Mucosa of rectum (tissue), 2 donors: ENCODE results near the gene CLINT1.

Experiments
- H3K27ac ChIP-seq, 2 donors: one replicate each; pipeline ENCODE4 v1.7.0; 2013; ENCODE audit warnings: inconsistent platforms in 2 of 2, low read depth in 2 of 2, low read length in 2 of 2
- H3K27me3 ChIP-seq, 2 donors: one replicate each; pipeline ENCODE4 v1.7.0; 2013; ENCODE audit warnings: low read length in 2 of 2; ENCODE audit not compliant: control insufficient read depth in 2 of 2, insufficient read depth in 2 of 2
- H3K36me3 ChIP-seq, 2 donors: one replicate each; pipeline ENCODE4 v1.7.0; 2013; ENCODE audit warnings: low read length in 2 of 2; ENCODE audit not compliant: control insufficient read depth in 2 of 2, insufficient read depth in 2 of 2
- H3K4me1 ChIP-seq, 2 donors: one replicate each; pipeline ENCODE4 v1.7.0; 2013; ENCODE audit warnings: low read length in 2 of 2, mild to moderate bottlenecking in 1 of 2; ENCODE audit not compliant: control insufficient read depth in 2 of 2, insufficient read depth in 2 of 2
- H3K4me3 ChIP-seq, 2 donors: one replicate each; pipeline ENCODE4 v1.7.0; 2013; ENCODE audit warnings: low read length in 2 of 2
- H3K9ac ChIP-seq, 2 donors: one replicate each; pipeline ENCODE4 v1.7.0; 2013; ENCODE audit warnings: low read length in 2 of 2, low read depth in 1 of 2, mild to moderate bottlenecking in 1 of 2
- H3K9me3 ChIP-seq, 2 donors: one replicate each; pipeline ENCODE4 v1.7.0; 2013; ENCODE audit warnings: low read length in 2 of 2; ENCODE audit not compliant: control insufficient read depth in 2 of 2
- donor health status: healthy.
- donor health status: Normal muscosa, but diverticular disease.

The CLINT1 gene

GRCh38 chr5:157799578-157799977 lies 59.4 kb downstream of the CLINT1 start:
- no peak overlapping the region for H3K9ac ChIP-seq
- H3K27ac ChIP-seq = no peak overlapping the region
- no peaks in the 10 kb centered on the region for H3K9me3 ChIP-seq
- no peaks in the 10 kb centered on the region for H3K4me1 ChIP-seq
- no peak overlapping the region for H3K4me3 ChIP-seq
- H3K27me3 ChIP-seq = no peaks in the 10 kb centered on the region
- peaks cover 20 to 27% of the 10 kb centered on the region in 2 donors for H3K36me3 ChIP-seq

GRCh38 chr5:157793301-157793700 lies 65.6 kb downstream of the CLINT1 start:
- Histone ChIP-seq H3K9me3 (no peaks in the 10 kb centered on the region), H3K27ac (no peak overlapping the region), H3K9ac (no peak overlapping the region), H3K27me3 (no peaks in the 10 kb centered on the region), H3K36me3 (peaks cover 18 to 31% of the 10 kb centered on the region in 2 donors), H3K4me3 (no peak overlapping the region), H3K4me1 (no peaks in the 10 kb centered on the region)

GRCh38 chr5:157785801-157786200 lies 73.1 kb downstream of the CLINT1 start:
- Histone ChIP-seq H3K4me1 (no peaks in the 10 kb centered on the region), H3K27ac (no peak overlapping the region), H3K27me3 (no peaks in the 10 kb centered on the region), H3K9ac (no peak overlapping the region), H3K9me3 (no peaks in the 10 kb centered on the region), H3K4me3 (no peak overlapping the region), H3K36me3 (peaks cover 23 to 30% of the 10 kb centered on the region in 2 donors)

- no peaks in the 10 kb centered on the region for H3K9me3 ChIP-seq
- peaks cover 2 to 4% of the 10 kb centered on the region in 2 donors for H3K36me3 ChIP-seq
- no peak overlapping the region for H3K4me3 ChIP-seq
- H3K27ac ChIP-seq = no peak overlapping the region
- H3K9ac ChIP-seq = no peak overlapping the region
- H3K27me3 ChIP-seq = no peaks in the 10 kb centered on the region
- no peaks in the 10 kb centered on the region for H3K4me1 ChIP-seq
These were observed 79.7 kb downstream of the CLINT1 start for GRCh38 chr5:157779221-157779620.

- Histone ChIP-seq H3K9ac (no peak overlapping the region), H3K36me3 (no peaks in the 10 kb centered on the region), H3K27me3 (no peaks in the 10 kb centered on the region), H3K27ac (no peak overlapping the region), H3K4me1 (no peaks in the 10 kb centered on the region), H3K9me3 (no peaks in the 10 kb centered on the region), H3K4me3 (no peak overlapping the region)
These were observed 80.7 kb downstream of the CLINT1 start for GRCh38 chr5:157778121-157778805.

GRCh38 chr5:157772127-157772526 lies 86.8 kb downstream of the CLINT1 start:
- no peaks in the 10 kb centered on the region for H3K36me3 ChIP-seq
- H3K27me3 ChIP-seq = no peaks in the 10 kb centered on the region
- no peak overlapping the region for H3K4me3 ChIP-seq
- H3K9me3 ChIP-seq = no peaks in the 10 kb centered on the region
- H3K27ac ChIP-seq = no peak overlapping the region
- H3K9ac ChIP-seq = no peak overlapping the region
- no peaks in the 10 kb centered on the region for H3K4me1 ChIP-seq

- Histone ChIP-seq H3K4me1 (no peaks in the 10 kb centered on the region), H3K4me3 (no peak overlapping the region), H3K27me3 (no peaks in the 10 kb centered on the region), H3K9ac (no peak overlapping the region), H3K9me3 (no peaks in the 10 kb centered on the region), H3K27ac (no peak overlapping the region), H3K36me3 (no peaks in the 10 kb centered on the region)
These were observed 88.3 kb downstream of the CLINT1 start for GRCh38 chr5:157770665-157771064.

GRCh38 chr5:157767689-157768088 lies 91.3 kb downstream of the CLINT1 start:
- Histone ChIP-seq H3K27me3 (no peaks in the 10 kb centered on the region), H3K9ac (no peak overlapping the region), H3K27ac (no peak overlapping the region), H3K36me3 (no peaks in the 10 kb centered on the region), H3K9me3 (no peaks in the 10 kb centered on the region), H3K4me1 (no peaks in the 10 kb centered on the region), H3K4me3 (no peak overlapping the region)

- no peaks in the 10 kb centered on the region for H3K36me3 ChIP-seq
- H3K27ac ChIP-seq = no peak overlapping the region
- H3K4me1 ChIP-seq = no peaks in the 10 kb centered on the region
- H3K9ac ChIP-seq = no peak overlapping the region
- no peaks in the 10 kb centered on the region for H3K9me3 ChIP-seq
- no peaks in the 10 kb centered on the region for H3K27me3 ChIP-seq
- H3K4me3 ChIP-seq = no peak overlapping the region
These were observed 92.0 kb downstream of the CLINT1 start for GRCh38 chr5:157766902-157767301.

GRCh38 chr5:157766442-157766841 lies 92.5 kb downstream of the CLINT1 start:
- Histone ChIP-seq H3K27ac (no peak overlapping the region), H3K27me3 (no peaks in the 10 kb centered on the region)

More at GRCh38 chr5:157766442-157766841, 92.5 kb downstream of the CLINT1 start:
- Histone ChIP-seq H3K9ac (no peak overlapping the region), H3K4me3 (no peak overlapping the region), H3K9me3 (no peaks in the 10 kb centered on the region), H3K36me3 (peaks cover 0 to 1% of the 10 kb centered on the region in 2 donors), H3K4me1 (no peaks in the 10 kb centered on the region)
